GM18909 (cell line): Measurements from ENCODE around the gene HOMER1.

ENCODE experiments used
- ATAC-seq: cut with Tn5 transposase; IDR thresholded peaks from one replicate; pipeline ENCODE4 v1.9.1; 2021; ENCODE audit warnings: mild to moderate bottlenecking; ENCODE audit not compliant: unreplicated experiment, poor library complexity

Gene HOMER1

GRCh38 chr5:79333852-79334557, 179.9 kb downstream of the HOMER1 start:
- no peak for ATAC-seq

- no peak for ATAC-seq
These were observed 183.9 kb downstream of the HOMER1 start for GRCh38 chr5:79330071-79330470.

DNA sequence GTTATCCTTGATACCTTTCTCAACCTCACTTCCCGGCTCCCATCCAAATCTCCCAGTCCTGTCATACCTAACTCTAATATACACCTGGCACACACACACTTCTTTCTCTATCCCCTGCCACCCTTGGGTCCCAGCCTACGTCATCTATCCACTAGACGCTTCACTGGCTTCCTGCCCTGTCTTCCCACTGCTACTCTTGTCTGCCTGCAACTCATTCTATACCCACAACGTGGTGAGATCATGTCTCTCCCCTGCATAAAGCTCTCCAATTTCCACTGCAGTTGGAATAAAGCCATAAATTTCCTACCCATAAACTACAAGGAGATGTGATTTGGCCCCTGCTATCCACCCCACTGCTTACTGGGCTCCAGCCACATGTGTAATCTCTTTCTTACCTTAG, 184.5 kb downstream of the HOMER1 start:
- ATAC-seq = no peak
